ENCODE results near the gene CDKN1C.
A peak's percentile ranks its signal among the peaks of the same experiment; 100 is the strongest.

The CDKN1C gene

GRCh38 chr11:2932850-2933251, 47.3 kb upstream of the CDKN1C start:
- Histone ChIP-seq H3K36me3 (ENCODE audit: low read depth) (peaks cover 8% of the 10 kb centered on the region), H3K9me3 (ENCODE audit: severe bottlenecking) (no peaks in the 10 kb centered on the region), H3K27me3 (ENCODE audit: insufficient read depth, poor library complexity, severe bottlenecking) (no peaks in the 10 kb centered on the region), H3K27ac (ENCODE audit: poor library complexity, severe bottlenecking) (peak overlapping the region; percentile 93), H3K4me1 (ENCODE audit: insufficient read depth, poor library complexity, severe bottlenecking) (peaks cover 17% of the 10 kb centered on the region), H3K4me3 (ENCODE audit: severe bottlenecking) (no peak overlapping the region)
- ATAC-seq (ENCODE audit: low read depth): peak; percentile 32
- TF ChIP-seq CTCF (IDR thresholded peaks at IDR 0.05; ENCODE audit: poor library complexity, severe bottlenecking): no peak
- peak; percentile 67 for DNase-seq (ENCODE audit: low spot score)

- no peak overlapping the region for H3K4me3 ChIP-seq (ENCODE audit: severe bottlenecking)
- no peak for TF ChIP-seq CTCF (IDR thresholded peaks at IDR 0.05; ENCODE audit: poor library complexity, severe bottlenecking)
- no peaks in the 10 kb centered on the region for H3K27me3 ChIP-seq (ENCODE audit: insufficient read depth, poor library complexity, severe bottlenecking)
- no peaks in the 10 kb centered on the region for H3K9me3 ChIP-seq (ENCODE audit: severe bottlenecking)
- peaks cover 18% of the 10 kb centered on the region for H3K4me1 ChIP-seq (ENCODE audit: insufficient read depth, poor library complexity, severe bottlenecking)
- peak overlapping the region; percentile 93 for H3K27ac ChIP-seq (ENCODE audit: poor library complexity, severe bottlenecking)
- ATAC-seq (ENCODE audit: low read depth) (no peak), DNase-seq (ENCODE audit: low spot score) (no peak)
- peaks cover 16% of the 10 kb centered on the region for H3K36me3 ChIP-seq (ENCODE audit: low read depth)
Measured at GRCh38 chr11:2931771-2932738, 46.5 kb upstream of the CDKN1C start.

- Histone ChIP-seq H3K27ac (ENCODE audit: poor library complexity, severe bottlenecking) (peak overlapping the region; percentile 93), H3K4me1 (ENCODE audit: insufficient read depth, poor library complexity, severe bottlenecking) (peaks cover 19% of the 10 kb centered on the region), H3K36me3 (ENCODE audit: low read depth) (peaks cover 22% of the 10 kb centered on the region), H3K4me3 (ENCODE audit: severe bottlenecking) (no peak overlapping the region), H3K9me3 (ENCODE audit: severe bottlenecking) (no peaks in the 10 kb centered on the region), H3K27me3 (ENCODE audit: insufficient read depth, poor library complexity, severe bottlenecking) (no peaks in the 10 kb centered on the region)
- DNase-seq (ENCODE audit: low spot score) (no peak), ATAC-seq (ENCODE audit: low read depth) (no peak)
- TF ChIP-seq CTCF (IDR thresholded peaks at IDR 0.05; ENCODE audit: poor library complexity, severe bottlenecking): no peak
Measured at GRCh38 chr11:2931420-2931746, 45.8 kb upstream of the CDKN1C start.

- no peaks in the 10 kb centered on the region for H3K27me3 ChIP-seq (ENCODE audit: insufficient read depth, poor library complexity, severe bottlenecking)
- peak; percentile 93 for DNase-seq (ENCODE audit: low spot score)
- H3K9me3 ChIP-seq (ENCODE audit: severe bottlenecking): no peaks in the 10 kb centered on the region
- peak overlapping the region; percentile 78 for H3K4me3 ChIP-seq (ENCODE audit: severe bottlenecking)
- peaks cover 22% of the 10 kb centered on the region for H3K36me3 ChIP-seq (ENCODE audit: low read depth)
- peak; percentile 99 for TF ChIP-seq CTCF (IDR thresholded peaks at IDR 0.05; ENCODE audit: poor library complexity, severe bottlenecking)
- peak; percentile 54 for ATAC-seq (ENCODE audit: low read depth)
- peaks cover 19% of the 10 kb centered on the region for H3K4me1 ChIP-seq (ENCODE audit: insufficient read depth, poor library complexity, severe bottlenecking)
- H3K27ac ChIP-seq (ENCODE audit: poor library complexity, severe bottlenecking): peak overlapping the region; percentile 93
Measured at GRCh38 chr11:2930704-2931419, 45.3 kb upstream of the CDKN1C start.
